Effector memory CD4-positive, alpha-beta T cell (primary cell): ENCODE results near the gene CD84.
"Not testable (repeated sequence)": the region's sequence is repeated elsewhere in the genome, so short reads cannot be mapped to it uniquely, and the experiment has no call there.

Experiments used
- DNase-seq, 3 donors: peaks; one replicate each; pipeline ENCODE4 v3.0.0-alpha.2; 2020
- H3K27ac ChIP-seq: 2 replicates; pipeline ENCODE4 v1.7.0; 2013; ENCODE audit warnings: mild to moderate bottlenecking, low read length, moderate library complexity; ENCODE audit not compliant: insufficient read depth, poor library complexity, severe bottlenecking
- H3K27me3 ChIP-seq: replicated peaks from 2 replicates; pipeline ENCODE4 v1.7.0; 2013; ENCODE audit warnings: mild to moderate bottlenecking, low read length; ENCODE audit not compliant: insufficient read depth, control insufficient read depth, poor library complexity, severe bottlenecking
- H3K36me3 ChIP-seq: 2 replicates; pipeline ENCODE4 v1.7.0; 2013; ENCODE audit warnings: mild to moderate bottlenecking, low read length, moderate library complexity; ENCODE audit not compliant: control insufficient read depth, insufficient read depth
- H3K4me1 ChIP-seq: 2 replicates; pipeline ENCODE4 v1.7.0; 2013; ENCODE audit warnings: low read length, mild to moderate bottlenecking; ENCODE audit not compliant: control insufficient read depth, insufficient read depth, poor library complexity, severe bottlenecking
- H3K4me3 ChIP-seq: 2 replicates; pipeline ENCODE4 v1.7.0; 2013; ENCODE audit warnings: low read length, low read depth, mild to moderate bottlenecking; ENCODE audit not compliant: insufficient read depth, poor library complexity, severe bottlenecking
- H3K9me3 ChIP-seq: 2 replicates; pipeline ENCODE4 v1.7.0; 2013; ENCODE audit warnings: mild to moderate bottlenecking, low read length, moderate library complexity; ENCODE audit not compliant: control insufficient read depth

CD84 gene

DNA sequence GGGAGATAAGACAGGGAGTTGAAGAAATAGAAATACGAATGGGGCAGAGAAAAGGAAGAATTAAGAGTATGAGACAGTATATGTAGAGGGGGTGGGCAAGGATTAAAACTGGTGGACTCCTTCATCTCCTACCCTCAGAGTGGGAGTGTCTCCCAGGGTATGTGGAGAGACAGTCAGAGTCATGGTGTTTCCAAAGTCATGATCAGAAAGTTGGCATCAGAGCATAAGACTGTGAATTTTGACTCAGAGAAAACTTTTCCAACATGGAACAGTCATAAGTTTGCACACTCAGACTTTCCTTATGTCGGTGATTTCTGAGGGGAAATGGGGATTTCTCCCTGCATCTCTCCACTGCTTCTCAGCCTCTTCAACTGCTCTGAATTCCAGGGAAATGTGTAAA, 2.4 kb downstream of the CD84 start:
- Histone ChIP-seq H3K9me3 (no peaks in the 10 kb centered on the region), H3K36me3 (no peaks in the 10 kb centered on the region), H3K4me1 (peaks cover 56% of the 10 kb centered on the region), H3K27me3 (no peaks in the 10 kb centered on the region), H3K27ac (peak overlapping the region; percentile 71), H3K4me3 (peak overlapping the region; percentile 64)
- no peak for DNase-seq

GRCh38 chr1:160576390-160576789, 2.9 kb downstream of the CD84 start:
- DNase-seq = no peak
- Histone ChIP-seq H3K4me1 (peaks cover 54% of the 10 kb centered on the region), H3K4me3 (peak overlapping the region; percentile 64)

DNA sequence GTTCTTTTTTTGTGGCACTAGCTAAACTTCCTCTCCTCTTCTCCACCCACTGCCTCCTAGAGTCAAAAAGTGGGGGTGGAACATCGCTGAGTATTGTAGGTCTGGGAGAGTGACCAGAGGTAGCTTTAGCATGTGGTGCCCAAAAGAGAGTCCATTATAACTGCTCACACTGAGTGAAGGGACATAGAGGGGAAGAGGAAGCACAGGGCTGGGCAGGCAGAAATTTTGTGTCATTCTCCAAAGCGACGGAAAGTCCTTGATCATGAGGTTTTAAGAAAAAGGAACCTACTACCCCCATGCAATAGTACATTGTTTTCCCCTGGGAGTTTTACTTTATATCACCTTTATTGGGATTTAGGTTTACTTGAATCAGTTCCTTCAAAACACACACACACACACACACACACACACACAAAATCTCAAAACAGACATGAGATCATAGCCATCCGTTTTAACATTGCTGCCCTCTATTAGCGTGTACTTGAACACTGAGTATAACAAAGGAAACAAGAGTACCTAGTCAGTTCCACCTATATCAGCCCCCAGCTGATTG, 4.1 kb downstream of the CD84 start:
- Histone ChIP-seq H3K36me3 (no peaks in the 10 kb centered on the region), H3K27ac (peak overlapping the region; percentile 71), H3K4me3 (no peak overlapping the region), H3K9me3 (no peaks in the 10 kb centered on the region), H3K4me1 (peaks cover 59% of the 10 kb centered on the region), H3K27me3 (no peaks in the 10 kb centered on the region)
- no peak for DNase-seq

More at GRCh38 chr1:160576390-160576789, 2.9 kb downstream of the CD84 start:
- Histone ChIP-seq H3K36me3 (no peaks in the 10 kb centered on the region), H3K27me3 (no peaks in the 10 kb centered on the region), H3K27ac (peak overlapping the region; percentile 71), H3K9me3 (no peaks in the 10 kb centered on the region)

DNA sequence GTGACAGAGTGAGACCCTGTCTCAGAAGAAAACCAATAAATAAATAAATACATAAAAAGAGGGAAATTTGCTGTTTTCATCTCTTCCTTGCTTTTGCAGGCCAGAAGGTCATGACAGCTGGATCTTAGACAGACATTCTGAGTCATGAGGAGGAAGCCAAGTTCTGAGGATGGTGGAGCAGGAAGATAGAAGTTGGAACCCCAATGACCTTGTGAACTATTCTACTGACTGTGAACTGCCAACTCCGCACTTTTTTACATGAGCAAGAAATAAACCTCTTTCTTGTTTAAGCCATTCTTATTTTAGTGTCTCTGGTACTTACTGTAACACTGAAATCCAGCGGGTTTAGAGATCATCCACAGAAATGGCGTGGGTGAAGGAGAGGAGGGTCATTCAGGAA, 8.5 kb downstream of the CD84 start:
- H3K4me1 ChIP-seq = peaks cover 81% of the 10 kb centered on the region

DNA sequence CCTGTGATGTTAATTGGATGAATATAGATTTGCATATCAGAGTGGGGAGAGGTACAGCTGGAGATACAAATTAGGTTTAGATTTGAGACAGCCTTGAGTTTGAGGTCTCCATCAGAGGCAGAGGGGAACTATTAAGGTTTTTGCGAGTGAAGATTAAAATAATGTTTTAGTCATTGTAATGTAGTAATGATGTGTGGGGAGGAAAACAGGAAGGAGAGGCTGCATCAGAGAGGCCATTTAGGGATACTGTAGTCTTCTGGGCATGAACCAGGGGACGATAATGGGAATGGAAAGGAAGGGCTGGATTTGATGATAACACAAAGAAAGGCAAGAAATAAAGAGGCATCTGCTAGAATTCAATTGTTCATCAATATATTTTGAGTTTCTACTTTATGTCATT, 9.5 kb downstream of the CD84 start:
- no peak for DNase-seq
- Histone ChIP-seq H3K4me3 (no peak overlapping the region), H3K9me3 (no peaks in the 10 kb centered on the region), H3K4me1 (peaks cover 78% of the 10 kb centered on the region), H3K27me3 (no peaks in the 10 kb centered on the region), H3K36me3 (peaks cover under 1% of the 10 kb centered on the region), H3K27ac (peak overlapping the region; percentile 79)

More for the DNA sequence above, 8.5 kb downstream of the CD84 start:
- no peaks in the 10 kb centered on the region for H3K9me3 ChIP-seq
- DNase-seq = no peak
- no peaks in the 10 kb centered on the region for H3K27me3 ChIP-seq
- no peak overlapping the region for H3K4me3 ChIP-seq
- no peaks in the 10 kb centered on the region for H3K36me3 ChIP-seq
- peak overlapping the region; percentile 79 for H3K27ac ChIP-seq

DNA sequence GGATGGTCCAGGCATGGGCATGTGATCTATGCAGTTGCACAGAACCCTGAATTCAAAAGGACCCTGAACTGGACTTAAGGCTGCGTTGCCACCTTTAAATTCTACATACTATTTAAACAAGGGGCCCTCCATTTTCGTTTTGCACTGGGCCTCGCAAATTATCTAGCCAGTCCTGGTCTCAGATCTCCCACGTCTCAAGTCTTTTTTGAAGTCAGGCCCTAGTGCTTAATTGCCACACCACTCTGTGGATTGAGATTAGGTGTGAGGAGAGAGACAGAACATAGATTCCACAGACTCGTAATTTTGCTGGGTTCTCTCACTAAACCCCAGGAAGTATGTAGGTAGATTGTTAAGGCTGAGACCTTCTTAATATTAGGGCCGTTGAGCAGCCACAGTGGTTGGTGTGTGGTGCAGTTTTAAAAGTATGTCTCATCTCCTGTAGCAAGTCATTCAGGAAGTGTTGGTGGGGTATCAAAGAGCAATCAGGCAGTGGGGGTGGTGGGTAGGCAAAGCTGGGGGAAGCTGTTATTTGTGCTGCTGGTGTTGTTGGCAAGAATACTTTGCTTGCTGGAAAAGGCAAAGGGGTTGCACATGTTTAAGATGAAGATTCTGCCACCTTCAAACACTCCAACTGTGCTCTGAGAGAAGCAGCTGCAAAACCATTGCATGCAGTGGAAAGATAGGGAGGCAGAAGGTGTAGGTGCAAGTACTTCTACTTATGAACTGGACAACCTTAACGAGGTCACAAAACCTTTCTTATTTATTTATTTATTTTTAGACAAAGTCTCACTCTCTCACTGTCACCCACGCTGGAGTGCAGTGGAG, 11.2 kb downstream of the CD84 start:
- Histone ChIP-seq H3K36me3 (peaks cover 8% of the 10 kb centered on the region), H3K27me3 (no peaks in the 10 kb centered on the region), H3K4me1 (peaks cover 65% of the 10 kb centered on the region), H3K27ac (peak overlapping the region; percentile 79), H3K9me3 (no peaks in the 10 kb centered on the region), H3K4me3 (peak overlapping the region; percentile 6)
- peak; percentile 24 to 73 (median 39) for DNase-seq

- Histone ChIP-seq H3K27ac (peak overlapping the region; percentile 79), H3K9me3 (no peaks in the 10 kb centered on the region), H3K4me3 (peak overlapping the region; percentile 6), H3K36me3 (peaks cover 10% of the 10 kb centered on the region), H3K27me3 (no peaks in the 10 kb centered on the region), H3K4me1 (peaks cover 58% of the 10 kb centered on the region)
- no peak for DNase-seq
Observed at GRCh38 chr1:160567341-160567740, 12.0 kb downstream of the CD84 start.

- no peaks in the 10 kb centered on the region for H3K9me3 ChIP-seq
- DNase-seq = no peak
- H3K27ac ChIP-seq = peak overlapping the region; percentile 79
- H3K4me1 ChIP-seq = peaks cover 53% of the 10 kb centered on the region
- peaks cover 10% of the 10 kb centered on the region for H3K36me3 ChIP-seq
- no peaks in the 10 kb centered on the region for H3K27me3 ChIP-seq
- H3K4me3 ChIP-seq = no peak overlapping the region
Observed at GRCh38 chr1:160565564-160565963, 13.7 kb downstream of the CD84 start.

- H3K27ac ChIP-seq, DNase-seq, H3K27me3 ChIP-seq, H3K9me3 ChIP-seq, H3K4me3 ChIP-seq: not testable (repeated sequence)
- peaks cover 10% of the 10 kb centered on the region for H3K36me3 ChIP-seq
- peaks cover 31% of the 10 kb centered on the region for H3K4me1 ChIP-seq
Observed at GRCh38 chr1:160563230-160563629, 16.1 kb downstream of the CD84 start.

DNA sequence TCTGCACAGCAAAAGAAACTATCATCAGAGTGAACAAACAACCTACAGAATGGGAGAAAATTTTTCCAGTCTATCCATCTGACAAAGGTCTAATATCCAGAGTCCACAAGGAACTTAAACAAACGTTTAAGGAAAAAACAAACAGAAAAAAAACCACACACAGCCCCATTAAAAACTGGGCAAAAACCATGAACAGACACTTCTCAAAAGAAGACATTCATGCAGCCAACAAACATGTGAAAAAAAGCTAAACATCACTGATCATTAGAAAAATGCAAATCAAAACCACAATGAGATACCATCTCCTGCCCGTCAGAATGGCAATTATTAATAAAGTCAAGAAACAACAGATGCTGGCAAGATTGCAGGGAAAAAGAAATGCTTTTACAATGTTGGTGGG, 16.6 kb downstream of the CD84 start:
- H3K9me3 ChIP-seq, DNase-seq, H3K27me3 ChIP-seq, H3K27ac ChIP-seq, H3K4me3 ChIP-seq: not testable (repeated sequence)
- H3K4me1 ChIP-seq = peaks cover 31% of the 10 kb centered on the region
- peaks cover 10% of the 10 kb centered on the region for H3K36me3 ChIP-seq
